Cerebellar nuclear complex (tissue), 1 donor: ENCODE measurements around the gene ALDOA.
A peak's percentile ranks its signal among the peaks of the same experiment; 100 is the strongest.

Experiments used
- DNase-seq, 2 experiments: peaks; one replicate each; lab custom pipeline; 2025; lab: John Stamatoyannopoulos, UW

The ALDOA gene

DNA sequence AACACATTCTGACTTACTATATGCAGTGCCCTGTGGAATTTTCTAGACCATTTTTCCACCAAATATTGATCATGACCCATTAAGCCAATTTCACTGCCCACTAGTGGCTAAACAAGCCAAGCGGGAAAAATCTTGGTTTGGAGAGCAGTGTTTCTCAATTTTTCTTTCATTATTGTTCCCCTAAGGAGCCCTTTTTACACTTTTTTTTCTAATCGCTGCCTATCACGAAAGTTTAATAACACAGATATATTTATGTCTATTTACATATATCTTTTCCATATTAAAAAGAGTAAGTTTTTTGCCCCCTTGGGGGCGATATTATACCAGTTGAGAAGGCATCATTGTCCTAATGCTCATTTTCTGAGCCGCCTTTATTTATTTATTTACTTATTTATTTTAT, 23.7 kb upstream of the ALDOA start:
- no peak for DNase-seq

DNA sequence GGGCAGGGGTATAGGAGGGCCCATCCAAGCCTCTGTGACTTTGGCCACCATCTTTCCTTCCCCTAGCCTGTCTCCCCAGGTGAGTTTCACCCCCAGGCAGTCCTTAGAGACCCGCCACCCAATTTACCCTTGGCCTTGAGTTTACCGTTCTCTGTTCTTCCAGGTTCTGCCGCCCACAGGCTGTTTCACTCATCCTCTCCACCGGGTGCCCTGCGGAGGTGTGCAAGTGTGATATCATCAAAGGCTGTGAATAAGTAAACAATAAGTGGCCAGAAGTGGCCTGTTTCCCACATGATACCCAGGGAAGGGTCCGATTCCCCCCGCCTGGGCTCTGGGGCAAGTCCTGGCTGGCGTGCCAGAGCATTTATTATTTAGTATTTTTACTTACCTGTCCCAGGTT, 19.4 kb upstream of the ALDOA start:
- DNase-seq = no peak

DNA sequence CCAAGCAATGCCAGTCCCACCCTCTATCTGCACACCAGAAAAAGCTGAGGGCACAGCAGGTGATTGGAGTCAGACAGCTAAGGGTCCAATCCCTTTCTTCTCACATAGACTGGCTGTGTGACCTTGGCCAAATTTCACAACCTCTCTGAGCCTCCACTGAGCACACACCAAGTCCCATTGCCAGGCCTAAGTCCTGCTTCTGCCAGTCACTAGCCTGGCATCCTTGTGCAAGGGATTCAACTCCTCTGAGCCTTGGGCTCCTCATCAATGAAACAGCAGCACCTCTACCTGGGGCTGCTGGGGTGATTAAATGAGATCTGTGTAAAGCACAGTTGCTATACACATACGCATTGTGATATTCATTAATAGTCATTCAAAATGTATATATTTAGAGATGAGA, 19.0 kb upstream of the ALDOA start:
- DNase-seq = no peak

DNA sequence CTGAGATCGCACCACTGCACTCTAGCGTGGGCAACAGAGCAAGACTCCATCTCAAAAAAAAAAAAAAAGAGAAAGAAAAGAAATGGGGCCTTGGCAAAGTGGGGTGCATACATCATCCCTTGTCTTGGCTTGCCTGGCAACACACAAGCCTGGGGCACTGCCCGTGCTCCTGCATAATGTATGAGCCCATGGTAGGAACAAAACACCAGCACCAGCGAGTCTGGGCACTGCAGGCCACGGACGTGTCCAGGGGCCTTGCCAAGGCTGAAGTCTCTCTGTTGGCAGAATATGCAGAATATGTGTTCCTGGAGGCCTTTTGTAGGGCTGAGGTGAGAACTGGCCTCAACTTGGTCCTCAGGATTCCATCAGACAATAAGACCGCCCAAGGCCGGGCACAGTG, 15.7 kb upstream of the ALDOA start:
- no peak for DNase-seq

DNA sequence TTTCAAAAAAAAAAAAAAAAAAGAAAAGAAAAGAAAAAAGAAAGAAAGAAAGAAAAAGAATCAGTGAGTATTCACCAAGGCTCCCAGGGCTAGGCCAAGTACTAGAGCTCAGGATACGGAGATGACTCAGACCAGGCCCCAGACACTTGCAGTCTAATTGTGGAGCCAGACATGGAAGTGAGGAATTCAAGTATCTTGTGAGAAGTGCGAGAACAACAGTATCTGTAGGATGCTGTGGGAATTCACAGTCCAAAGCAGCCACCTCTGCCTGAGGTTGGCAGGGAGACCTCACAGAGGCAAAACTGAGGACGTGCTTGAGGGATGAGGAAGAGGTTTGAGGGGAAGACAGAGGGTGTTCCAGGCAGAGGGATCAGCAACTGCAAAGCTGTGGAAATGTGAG, 14.0 kb upstream of the ALDOA start:
- DNase-seq = no peak

DNA sequence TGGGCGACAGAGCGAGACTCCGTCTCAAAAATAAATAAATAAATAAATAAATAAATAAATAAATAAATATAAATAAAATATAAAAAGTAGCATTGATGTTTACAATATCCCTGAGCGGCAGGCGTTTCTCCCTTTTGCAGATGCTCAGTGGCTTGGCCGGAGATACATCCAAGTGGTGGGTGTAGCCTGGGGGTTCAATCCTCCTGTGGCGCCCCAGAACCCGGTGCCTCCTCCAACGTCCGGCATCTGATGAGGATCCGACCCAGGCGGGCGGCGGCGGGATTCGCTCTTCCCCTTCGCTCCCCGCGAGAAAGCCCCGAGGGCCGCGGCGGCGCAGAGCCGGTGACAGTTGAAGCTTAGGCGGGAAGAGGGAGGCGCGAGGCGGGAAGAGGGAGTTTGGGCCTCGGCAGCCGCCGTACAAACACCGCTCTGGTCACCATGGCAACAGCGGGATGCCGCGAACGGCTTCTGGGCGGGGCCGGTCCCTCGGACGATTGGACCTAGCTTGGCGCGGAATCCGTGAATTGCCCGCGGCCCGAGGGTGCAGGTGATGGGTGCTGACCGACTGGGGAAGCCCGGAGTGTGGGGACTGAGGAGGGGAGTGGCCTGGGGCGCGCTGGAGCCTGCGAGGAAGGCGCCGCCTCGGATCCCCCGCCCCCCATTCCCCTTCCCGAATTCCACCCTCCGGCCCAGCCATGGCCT, 12.7 kb upstream of the ALDOA start:
- DNase-seq = peak in 1 of 2 experiments; percentile 29

DNA sequence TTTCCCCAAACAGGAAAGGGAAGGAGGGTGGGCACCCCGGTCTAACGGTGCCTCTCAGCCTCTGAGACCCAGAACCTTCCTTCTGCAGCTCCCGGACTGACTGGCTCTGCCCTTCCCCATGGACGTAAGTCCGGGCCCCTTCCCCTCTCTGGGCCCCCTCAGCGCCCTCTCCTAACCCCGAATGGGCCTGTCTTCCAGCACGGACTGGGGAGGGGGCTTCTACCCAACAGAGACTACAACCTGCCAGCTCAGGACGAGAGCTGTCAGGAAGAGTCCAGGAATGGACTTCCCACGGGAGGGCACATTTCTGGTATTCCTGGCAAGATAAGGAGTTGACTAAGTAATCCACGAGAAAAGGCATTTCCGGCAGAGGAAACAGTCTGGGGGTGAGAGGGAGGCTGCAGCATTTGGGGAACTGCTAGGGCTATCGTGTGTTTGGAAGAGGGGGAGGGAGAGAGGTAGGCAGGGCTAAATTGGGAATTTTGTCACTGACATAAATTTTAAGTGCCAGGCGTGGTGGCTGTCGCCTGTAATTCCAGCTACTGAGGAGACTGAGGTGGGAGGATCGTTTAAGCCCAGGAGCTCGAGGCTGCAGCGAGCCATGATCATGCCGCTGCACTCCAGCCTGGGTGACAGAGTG, 12.1 kb upstream of the ALDOA start:
- no peak for DNase-seq

DNA sequence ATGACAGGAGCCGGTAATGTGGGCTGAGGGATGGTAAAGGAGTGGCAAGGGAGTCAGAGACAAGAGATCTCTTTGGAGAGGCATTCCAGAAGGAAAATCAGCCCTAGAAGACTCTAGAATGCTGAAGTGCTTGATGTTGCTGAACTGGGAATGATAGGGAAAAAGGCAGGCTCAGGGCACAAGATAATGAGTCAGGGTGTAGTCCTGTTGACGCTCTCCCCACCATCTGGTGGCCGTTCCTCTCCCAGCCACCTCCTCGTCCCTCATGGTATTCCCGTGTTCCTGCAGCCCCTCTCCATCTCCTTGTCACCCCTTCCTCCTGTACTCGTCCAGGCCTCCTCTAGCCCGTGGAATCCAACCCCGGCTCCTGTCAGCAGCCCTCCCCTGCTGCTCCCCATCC, 11.1 kb upstream of the ALDOA start:
- no peak for DNase-seq

DNA sequence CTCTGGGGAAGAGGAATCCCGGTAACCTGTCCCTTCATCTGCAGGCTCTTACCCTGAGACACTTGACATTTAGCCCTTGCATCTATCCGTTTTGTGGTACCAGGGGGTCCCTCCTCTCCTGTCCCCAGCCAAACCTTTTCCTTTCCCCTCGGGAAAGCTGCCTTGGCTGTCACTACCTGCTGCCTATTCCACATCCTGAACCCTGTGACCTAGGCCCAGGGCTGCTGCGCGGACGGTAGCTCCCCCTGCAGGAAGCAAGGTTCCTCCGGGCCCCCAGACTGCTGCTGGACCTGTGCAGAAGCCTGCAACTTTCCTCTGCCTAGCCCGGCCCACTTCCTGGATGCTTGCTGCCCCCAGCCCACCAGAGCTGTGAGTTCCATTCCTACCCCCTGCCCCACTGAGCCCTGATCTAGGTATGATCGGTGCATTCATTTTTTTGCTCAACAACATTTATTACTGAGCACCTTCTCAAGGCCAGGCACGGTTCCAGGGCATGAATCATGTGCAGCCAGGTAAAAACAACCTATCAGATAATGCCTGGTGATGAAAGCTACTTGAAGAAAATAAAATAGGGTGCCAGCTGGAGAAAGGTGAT, 10.5 kb upstream of the ALDOA start:
- DNase-seq = no peak

DNA sequence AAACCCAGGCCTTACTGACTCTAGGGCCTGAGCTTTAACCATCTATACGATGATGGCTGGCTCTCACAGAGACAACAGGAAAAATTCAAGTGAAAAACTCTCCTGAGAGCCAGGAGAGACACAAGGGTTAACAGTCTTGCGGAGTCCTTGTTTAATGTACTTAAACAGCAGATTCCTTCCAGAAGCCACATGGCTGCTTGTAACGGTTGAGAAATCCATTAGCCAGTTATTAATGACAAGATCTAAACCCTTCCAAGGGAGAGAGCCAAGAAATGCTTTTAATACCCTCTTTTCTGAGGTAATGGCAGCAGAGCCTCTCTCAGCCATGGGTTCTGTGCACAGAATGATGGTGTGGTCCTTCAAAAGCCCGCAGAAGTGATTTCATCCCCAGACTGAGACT, 5.2 kb upstream of the ALDOA start:
- DNase-seq = no peak

DNA sequence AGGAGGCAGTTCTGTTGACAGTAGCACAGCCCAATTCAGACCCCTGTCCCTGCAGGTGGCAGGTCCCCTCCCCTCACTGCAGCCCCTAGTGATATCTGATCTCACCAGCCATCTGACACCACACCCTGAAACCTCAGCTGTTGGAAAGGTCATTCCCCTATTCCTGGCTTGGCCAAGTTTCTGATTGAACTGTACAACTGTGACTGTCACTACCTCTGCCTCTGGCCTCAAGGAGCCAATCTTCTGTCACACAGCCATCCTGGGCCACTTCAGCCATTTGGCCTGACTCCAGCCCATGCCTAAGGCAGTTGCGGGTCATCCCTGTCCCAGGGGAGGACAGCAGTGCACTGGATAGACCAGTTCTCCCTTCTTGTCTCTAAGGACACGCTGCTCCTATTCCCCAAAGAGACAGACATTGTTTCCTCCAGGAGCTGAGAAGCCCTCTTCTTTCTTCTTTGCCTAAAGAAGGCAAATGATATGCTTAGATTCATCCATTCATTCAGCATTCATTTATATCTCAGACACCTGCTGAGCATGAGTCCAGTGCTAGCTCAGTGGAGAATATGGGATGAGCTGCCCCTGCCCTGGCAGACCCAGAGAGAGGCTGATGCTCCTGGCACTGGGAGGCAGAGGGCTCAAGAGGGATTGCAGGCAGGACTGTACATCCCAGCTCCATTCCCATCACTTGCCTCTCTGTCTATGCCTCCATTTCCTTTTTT, 4.6 kb upstream of the ALDOA start:
- DNase-seq = no peak

DNA sequence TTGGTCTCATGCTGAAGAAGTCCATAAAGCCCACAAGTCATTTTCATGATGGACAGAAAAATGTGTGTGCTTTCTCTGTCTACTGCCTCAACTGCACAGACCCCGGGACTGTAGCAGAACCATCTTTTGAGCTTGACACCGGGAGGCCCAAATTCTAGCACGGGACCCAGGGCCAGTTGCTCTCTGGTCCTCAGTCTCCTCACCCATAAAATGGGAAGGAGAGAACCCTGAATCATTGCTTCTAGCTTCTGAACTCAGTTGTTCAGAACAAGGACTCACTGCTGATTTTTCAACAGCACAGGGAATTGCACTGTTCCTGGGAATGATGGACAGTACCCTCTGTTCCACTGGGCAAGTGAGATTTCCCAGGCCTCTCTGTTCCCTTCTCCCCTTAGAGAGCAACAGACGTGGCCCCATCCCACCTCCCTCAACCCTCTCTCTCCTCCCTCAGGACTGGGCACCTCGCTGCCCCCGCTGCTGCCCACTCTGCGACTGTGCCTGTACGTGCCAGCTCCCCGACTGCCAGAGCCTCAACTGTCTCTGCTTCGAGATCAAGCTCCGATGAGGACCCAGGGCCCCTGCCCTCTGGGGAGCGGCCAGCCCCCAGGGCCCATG, 2.2 kb upstream of the ALDOA start:
- DNase-seq = no peak

DNA sequence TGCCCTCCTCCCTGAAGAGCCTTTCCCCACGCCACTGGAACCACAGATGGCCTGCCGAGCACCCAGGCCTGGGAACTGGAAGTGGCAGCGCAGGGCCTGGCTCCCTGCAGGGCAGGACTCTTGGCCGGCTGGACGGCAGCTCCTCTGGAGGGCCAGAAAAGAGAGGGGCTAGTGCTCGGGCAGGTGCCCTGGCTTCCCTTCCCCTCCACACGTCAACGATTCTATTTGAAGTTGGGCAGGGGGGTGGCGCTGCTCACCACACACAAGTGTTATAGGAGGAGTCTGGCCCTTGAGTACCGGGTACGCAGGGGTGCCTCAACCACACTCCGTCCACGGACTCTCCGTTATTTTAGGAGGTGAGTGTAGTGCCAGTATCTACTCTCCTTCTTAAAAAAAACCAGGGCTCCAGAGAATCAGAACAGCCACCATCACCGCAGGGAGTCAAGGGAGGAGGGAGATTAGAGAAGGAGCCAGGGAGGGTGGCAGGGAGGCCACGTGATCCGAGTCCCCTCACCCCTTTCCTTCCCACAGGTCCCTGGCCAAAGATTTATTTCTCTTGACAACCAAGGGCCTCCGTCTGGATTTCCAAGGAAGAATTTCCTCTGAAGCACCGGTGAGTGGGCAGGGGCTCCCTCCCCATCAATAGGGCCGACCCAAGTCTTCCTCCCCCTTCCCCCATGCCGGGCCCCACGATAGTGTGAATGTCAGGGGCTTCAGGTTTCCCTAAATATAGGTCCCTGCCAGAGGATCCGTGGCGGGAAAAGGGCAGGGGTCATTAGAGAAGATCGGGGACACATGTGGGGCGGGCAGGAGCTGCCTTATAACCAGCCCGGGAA, 1.4 kb upstream of the ALDOA start:
- peak; percentile 56 to 65 for DNase-seq

DNA sequence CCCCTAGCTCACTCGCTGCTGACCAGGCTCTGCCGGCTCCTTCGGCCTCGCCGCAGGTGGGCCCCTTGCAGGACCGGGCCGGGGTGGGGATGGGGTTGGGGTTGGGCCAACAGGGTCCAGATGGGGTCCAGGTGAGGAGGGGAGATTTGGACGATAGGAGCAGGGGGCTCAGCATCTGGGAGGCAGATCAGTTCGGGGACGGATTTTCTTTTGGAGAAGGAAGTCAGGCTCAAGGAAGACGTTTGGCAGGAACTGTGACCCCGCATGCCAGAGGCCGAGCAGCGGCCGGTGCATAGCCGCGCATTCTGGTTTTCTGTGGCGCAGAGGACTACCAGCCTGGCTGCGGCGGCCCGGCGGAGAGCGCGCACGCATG, 845 bp upstream of the ALDOA start:
- peak in 1 of 2 experiments; percentile 49 for DNase-seq

DNA sequence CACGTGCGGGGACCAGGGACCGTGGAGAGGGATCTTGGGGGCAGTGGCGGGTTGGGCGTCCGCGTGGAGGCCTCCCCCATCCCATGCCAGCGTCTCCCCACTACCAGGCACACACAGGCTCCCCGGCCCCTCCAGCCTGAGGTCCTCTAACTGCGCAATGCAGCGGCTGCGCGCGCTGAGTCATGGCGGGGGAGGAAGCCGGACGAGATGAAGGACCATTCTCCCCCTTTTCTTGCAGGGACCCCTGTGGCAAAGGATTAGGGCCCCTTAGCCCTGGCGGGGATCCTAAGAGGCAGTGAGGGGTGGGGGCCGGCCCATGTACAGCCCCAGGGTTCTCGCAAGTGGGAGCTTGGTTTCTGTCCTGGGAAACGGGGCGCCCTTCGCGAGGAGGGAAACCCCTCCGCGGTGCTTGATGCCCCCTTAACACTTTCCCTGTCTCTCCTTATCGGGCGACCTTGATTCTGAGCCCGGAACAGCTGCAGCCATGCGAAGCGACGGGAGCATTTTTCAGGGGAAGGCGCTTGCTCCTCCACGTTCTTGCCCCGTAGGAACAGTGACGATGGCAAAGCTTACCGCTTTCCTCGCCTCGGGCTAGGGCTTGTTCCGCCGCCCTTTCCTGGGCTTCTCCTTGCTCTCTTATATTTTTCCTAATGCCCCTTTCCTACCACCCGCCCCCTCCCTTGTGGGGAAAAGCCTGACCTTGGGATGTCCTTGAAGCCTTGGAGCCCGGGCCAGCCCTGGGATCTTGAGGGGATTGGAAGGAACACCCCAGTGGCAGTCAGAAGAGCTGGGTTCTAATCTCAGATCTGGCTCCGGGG, 592 bp downstream of the ALDOA start:
- DNase-seq = no peak

DNA sequence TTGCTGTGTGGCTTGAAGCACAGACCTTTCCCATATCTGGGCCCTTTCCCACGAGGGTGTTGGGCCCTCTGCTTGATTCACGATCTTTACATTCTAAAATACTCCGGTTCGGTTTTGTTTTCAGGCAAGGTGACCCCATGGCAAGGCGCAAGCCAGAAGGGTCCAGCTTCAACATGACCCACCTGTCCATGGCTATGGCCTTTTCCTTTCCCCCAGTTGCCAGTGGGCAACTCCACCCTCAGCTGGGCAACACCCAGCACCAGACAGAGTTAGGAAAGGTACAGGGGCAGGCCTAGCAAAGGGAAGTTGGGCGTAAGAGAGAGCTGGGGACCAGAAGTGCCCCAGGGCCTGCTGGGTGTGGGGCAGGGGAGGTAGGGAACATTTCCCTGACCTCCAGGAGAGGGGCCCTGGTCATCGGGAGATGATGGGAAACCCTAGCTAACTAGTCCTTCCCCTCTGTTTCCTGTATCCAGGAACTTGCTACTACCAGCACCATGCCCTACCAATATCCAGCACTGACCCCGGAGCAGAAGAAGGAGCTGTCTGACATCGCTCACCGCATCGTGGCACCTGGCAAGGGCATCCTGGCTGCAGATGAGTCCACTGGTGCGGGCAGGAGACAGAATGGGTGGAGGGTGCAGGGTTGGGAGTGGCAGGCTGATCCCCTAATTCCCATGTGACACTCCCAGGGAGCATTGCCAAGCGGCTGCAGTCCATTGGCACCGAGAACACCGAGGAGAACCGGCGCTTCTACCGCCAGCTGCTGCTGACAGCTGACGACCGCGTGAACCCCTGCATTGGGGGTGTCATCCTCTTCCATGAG, 1.4 kb downstream of the ALDOA start:
- DNase-seq = no peak

DNA sequence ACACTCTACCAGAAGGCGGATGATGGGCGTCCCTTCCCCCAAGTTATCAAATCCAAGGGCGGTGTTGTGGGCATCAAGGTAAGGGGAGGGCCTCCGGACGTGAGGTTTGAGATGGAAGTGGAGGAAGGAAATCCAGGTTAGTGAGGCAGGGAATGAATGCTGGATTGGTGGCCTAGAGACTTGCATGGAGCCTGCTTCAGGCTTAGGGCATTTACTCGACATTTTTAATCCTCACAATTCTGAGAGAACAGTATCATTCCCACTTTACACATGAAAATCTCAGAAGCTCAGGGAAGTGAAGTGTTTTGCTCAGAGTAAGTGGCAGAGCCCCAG, 2.0 kb downstream of the ALDOA start:
- no peak for DNase-seq

DNA sequence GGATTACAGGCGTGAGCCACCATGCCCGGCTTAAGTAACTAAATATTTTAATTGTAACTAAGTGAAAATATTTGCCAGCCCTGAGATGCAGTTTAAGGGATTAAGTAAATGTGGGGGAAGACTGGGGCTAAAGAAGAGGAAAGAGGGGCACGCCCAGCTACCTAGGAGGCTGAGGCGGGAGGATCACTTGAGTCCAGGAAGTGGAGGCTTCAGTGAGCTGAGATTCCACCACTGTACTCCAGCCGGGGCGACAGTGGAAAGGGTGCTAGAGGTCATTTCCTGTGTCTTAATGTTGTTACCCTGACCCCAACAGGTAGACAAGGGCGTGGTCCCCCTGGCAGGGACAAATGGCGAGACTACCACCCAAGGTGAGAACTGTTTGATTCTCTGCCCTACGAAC, 2.8 kb downstream of the ALDOA start:
- no peak for DNase-seq

DNA sequence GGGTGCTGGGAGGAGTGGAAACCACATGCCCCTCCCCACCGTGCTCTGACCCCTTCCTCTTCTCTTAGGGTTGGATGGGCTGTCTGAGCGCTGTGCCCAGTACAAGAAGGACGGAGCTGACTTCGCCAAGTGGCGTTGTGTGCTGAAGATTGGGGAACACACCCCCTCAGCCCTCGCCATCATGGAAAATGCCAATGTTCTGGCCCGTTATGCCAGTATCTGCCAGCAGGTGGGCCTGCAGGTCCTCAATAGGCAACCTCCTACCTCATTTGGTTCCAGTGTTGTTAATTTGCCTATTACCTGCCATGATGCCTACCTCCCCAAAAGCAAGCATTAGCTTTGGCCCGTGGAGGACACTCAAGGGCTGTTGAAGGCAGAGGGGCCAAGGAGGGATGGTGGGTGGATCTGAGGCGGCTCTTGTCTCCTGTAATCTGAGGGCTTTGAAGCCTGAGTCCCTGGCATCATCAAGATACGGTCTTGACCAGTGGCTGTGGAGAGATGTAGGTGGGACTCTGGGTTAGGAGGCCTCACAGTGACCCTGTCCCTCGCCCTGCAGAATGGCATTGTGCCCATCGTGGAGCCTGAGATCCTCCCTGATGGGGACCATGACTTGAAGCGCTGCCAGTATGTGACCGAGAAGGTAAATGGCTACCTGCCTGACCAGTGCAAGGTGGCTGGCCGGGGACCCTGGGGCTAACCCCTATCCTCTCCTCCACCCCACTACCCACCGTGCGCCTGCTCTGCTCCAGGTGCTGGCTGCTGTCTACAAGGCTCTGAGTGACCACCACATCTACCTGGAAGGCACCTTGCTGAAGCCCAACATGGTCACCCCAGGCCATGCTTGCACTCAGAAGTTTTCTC, 3.4 kb downstream of the ALDOA start:
- no peak for DNase-seq
